Lower leg skin (tissue), 4 donors: ENCODE results near the gene GPR132. TPM values are rescaled to one million over a fixed set of nuclear protein-coding genes. Genes with fewer than 3 reads are reported as not detected.

Experiments used
- DNase-seq, 2 donors: peaks; one replicate each; pipeline ENCODE4 v3.0.0-alpha.2; 2019; ENCODE audit warnings: low spot score in 2 of 2
- H3K4me3 ChIP-seq: fragments of 200-600 bp; sonication (generic); 2 replicates; pipeline ENCODE4 v1.5.1; 2017; ENCODE audit warnings: mild to moderate bottlenecking, low read depth; ENCODE audit not compliant: poor library complexity, severe bottlenecking
- POLR2A ChIP-seq, 2 donors: fragments of 450-650 bp; IDR thresholded peaks; one replicate each; pipeline ENCODE4 v1.6.1; 2016 to 2017; ENCODE audit warnings: antibody characterized with exemption in 2 of 2, mild to moderate bottlenecking in 1 of 2, moderate library complexity in 1 of 2
- WGBS, 2 donors: methylation state at CpG; one replicate each; pipeline ENCODE4 v1.1.5; 2018; 5-methylcytosine and 5-hydroxymethylcytosine counted together
- intact Hi-C: fragments of 100-400 bp; cut with DNase I; formaldehyde crosslinking; loops from one replicate; pipeline ENCODE4 v1.15.0; 2023; ENCODE audit warnings: low total_unique reads
- total RNA-seq, 4 donors: library from RNA; depleted of rRNA; stranded (reverse); fragments of >200 nt; gene quantifications; one replicate each; pipeline ENCODE4 v1.1.0, GENCODE V29; 2016
- TF ChIP-seq, protein P1 (sequence below), 3 donors: fragments of 450-650 bp; IDR thresholded peaks; one replicate each; pipeline ENCODE4 v1.5.1; 2016; ENCODE audit warnings: antibody characterized with exemption in 3 of 3, mild to moderate bottlenecking in 3 of 3, moderate library complexity in 2 of 3

The GPR132 gene
- total RNA-seq, 4 donors from 2014 or later = 0.84 to 1.3 (median 1.1) TPM

DNA sequence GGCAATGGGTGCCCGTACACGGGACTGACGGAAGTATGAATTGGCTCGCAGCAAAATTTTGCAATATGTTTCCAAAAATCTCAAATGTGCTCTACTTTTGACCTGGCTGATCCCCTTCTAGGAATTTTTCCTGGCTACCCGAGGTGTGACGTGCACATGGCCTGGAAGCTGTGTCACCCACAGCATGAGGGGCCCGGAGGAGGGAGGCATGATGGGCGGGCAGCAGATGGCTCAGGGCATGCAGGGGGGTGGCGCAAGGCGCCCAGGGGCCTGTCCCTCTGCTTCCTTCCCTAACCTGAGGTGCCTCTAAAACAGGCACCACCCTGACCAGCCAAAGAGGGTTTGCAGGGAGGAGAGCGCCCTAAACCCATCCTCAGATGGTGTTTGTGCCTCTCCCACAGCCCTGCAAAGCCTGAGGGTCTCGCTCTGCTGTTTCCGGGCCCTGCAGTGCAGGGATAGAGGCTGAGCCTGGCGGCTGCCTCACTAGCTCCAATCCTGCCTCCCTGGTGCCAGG is 6.7 kb downstream of the GPR132 start:
- 84 to 88% methylated on average over 11 to 14 of the region's 14 CpGs for WGBS, 2 donors
- TF ChIP-seq POLR2A (IDR thresholded peaks at IDR 0.05) = no peak
- TF ChIP-seq, protein P1, sequence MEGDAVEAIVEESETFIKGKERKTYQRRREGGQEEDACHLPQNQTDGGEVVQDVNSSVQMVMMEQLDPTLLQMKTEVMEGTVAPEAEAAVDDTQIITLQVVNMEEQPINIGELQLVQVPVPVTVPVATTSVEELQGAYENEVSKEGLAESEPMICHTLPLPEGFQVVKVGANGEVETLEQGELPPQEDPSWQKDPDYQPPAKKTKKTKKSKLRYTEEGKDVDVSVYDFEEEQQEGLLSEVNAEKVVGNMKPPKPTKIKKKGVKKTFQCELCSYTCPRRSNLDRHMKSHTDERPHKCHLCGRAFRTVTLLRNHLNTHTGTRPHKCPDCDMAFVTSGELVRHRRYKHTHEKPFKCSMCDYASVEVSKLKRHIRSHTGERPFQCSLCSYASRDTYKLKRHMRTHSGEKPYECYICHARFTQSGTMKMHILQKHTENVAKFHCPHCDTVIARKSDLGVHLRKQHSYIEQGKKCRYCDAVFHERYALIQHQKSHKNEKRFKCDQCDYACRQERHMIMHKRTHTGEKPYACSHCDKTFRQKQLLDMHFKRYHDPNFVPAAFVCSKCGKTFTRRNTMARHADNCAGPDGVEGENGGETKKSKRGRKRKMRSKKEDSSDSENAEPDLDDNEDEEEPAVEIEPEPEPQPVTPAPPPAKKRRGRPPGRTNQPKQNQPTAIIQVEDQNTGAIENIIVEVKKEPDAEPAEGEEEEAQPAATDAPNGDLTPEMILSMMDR (IDR thresholded peaks at IDR 0.05) = no peak
- DNase-seq = no peak
- no peak overlapping the region for H3K4me3 ChIP-seq
- intact Hi-C loops = no loop called here

DNA sequence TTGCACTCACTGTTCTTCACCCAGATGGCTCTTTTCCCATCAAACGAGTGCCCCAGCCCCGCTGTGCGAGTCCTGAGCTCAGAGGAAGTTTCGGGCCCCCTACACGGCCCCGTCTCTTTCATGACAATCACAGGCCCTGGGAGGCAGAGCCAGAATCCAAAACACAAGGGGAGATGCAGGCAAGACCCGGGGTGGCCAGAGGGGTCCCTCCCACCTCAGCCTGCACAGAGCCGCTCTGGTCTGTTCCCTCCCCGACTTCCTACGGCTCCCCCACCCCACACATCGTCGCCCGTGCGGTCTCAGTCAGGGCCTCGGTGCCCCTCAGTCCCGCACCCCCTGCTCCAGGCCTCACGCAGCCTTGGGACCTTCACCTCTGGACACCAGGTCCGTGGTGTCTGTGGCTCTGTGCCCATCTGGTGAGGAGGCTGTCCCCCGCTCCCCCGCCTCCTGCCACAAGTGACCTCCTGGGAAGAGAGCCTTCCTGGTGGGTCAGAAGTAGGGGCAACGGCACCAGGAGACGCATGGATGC is 8.9 kb downstream of the GPR132 start:
- WGBS, 2 donors = 82 to 86% methylated on average over 18 to 22 of the region's 22 CpGs
- DNase-seq = no peak
- H3K4me3 ChIP-seq = no peak overlapping the region
- intact Hi-C loops = no loop called here
- TF ChIP-seq POLR2A (IDR thresholded peaks at IDR 0.05) = no peak
- TF ChIP-seq, protein P1 (IDR thresholded peaks at IDR 0.05) = no peak

DNA sequence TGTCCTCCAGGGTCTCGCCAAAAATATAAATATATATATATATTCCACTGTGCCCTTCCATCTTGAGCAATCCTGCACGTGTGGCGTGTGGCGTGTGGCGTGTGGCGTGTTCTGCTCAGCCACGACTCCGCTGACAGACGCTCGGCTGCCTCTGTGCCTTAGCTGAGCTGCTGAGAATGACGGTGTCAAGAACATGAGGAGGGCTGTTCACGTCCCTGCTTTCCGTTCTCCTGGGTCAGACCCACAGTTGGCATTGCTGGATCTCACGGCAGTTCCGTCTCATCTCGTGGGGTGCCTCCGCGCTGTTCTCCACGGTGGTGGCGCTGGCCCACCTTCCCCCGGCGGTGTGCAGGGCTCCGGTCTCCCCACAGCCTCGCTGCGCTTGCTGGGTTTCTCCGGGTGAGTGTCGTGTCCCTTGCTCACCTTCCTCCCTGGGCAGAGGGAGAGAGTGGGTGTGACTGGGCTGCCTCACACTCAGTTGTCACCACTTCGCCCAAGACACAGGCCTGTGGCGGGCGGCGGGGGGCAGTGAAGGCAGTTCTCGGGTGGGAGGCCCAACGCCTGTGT is 9.4 kb downstream of the GPR132 start:
- TF ChIP-seq, protein P1 (IDR thresholded peaks at IDR 0.05) = no peak
- no peak for TF ChIP-seq POLR2A (IDR thresholded peaks at IDR 0.05)
- H3K4me3 ChIP-seq = no peak overlapping the region
- WGBS, 2 donors = 88 to 89% methylated on average over 33 of the region's 33 CpGs
- no peak for DNase-seq
- intact Hi-C loops = no loop called here

DNA sequence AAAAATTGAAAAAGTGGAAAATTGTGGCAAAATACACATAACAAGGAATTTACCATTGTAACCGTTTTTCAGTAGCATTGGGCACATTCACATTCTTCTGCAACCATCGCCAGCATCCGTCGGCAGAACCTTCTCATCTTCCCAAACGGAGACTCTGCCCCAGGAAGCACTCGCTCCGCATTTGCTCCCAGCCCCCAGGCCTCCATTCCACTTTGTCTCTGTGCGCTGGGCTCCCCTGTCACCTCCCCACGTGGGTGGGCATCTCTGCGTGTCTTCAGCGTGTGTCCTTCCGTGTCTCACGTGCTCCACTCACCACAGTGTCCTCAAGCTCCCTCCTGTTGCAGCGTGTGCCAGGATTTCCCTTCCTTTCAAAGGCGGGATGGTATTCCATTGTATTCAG is 9.9 kb downstream of the GPR132 start:
- DNase-seq = no peak
- no peak for TF ChIP-seq POLR2A (IDR thresholded peaks at IDR 0.05)
- TF ChIP-seq, protein P1 (IDR thresholded peaks at IDR 0.05) = no peak
- WGBS, 2 donors = 77 to 81% methylated on average over 15 of the region's 15 CpGs
- intact Hi-C loops = no loop called here
- H3K4me3 ChIP-seq = no peak overlapping the region

DNA sequence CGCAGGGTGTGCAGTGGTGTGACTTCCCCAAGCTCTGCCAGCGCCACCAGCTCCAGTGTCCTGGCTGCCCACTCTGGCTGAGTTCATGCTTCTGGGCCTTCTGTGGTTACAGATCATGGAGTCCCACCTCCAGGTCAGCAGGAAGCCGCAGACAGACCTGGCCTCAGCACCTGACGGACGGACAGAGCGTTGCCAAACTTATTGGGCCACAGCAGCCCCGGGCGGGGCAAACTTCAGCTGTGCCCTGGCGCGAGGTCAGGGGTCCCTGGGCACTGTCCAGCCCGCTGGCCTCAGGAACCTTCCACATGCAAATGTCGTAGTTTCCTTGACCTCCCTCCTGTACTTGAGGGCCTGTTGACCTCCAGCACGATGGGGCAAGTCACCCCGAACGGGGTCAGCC is 11.2 kb downstream of the GPR132 start:
- TF ChIP-seq, protein P1 (IDR thresholded peaks at IDR 0.05) = no peak
- no peak for TF ChIP-seq POLR2A (IDR thresholded peaks at IDR 0.05)
- H3K4me3 ChIP-seq = no peak overlapping the region
- intact Hi-C loops = no loop called here
- DNase-seq = no peak
- 93 to 95% methylated on average over 15 of the region's 15 CpGs for WGBS, 2 donors

DNA sequence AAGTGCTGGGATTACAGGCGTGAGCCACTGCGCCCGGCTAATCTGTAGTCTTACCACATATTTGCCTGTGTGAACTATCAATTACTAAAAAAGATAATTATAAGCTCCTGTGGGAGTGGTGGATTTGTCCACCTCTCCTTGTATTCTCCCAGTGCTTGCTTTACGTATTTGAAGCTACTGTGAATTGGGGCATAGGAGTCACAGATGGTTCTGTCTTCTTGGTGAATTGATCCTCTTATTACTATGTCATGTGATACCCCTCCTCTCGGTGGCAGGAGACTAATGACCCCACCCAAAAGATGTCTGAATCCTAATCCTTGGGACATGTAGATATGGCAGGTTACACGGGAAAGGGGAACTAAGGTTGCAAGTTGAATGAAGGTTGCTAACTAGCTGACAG is 11.8 kb downstream of the GPR132 start:
- intact Hi-C loops = no loop called here
- no peak for DNase-seq
- no peak for TF ChIP-seq POLR2A (IDR thresholded peaks at IDR 0.05)
- TF ChIP-seq, protein P1 (IDR thresholded peaks at IDR 0.05) = no peak
- 80 to 84% methylated on average over 6 of the region's 6 CpGs for WGBS, 2 donors
- no peak overlapping the region for H3K4me3 ChIP-seq
